Panc1 (cell line): ENCODE measurements around the gene FAM209B. TPM values are rescaled to one million over a fixed set of nuclear protein-coding genes. Genes with fewer than 3 reads are reported as not detected.

Experiments
- ATAC-seq: fragments of 200-7000 bp; cut with Tn5 transposase; 2 replicates; pipeline ENCODE4 v1.9.1; 2020; ENCODE audit warnings: mild to moderate bottlenecking, moderate library complexity
- BruUV-seq: library from RNA; stranded (reverse); fragments of 400-500 nt; replicated peaks from 2 replicates; lab custom pipeline; 2021; lab: Mats Ljungman, UMichigan
- CTCF ChIA-PET: fragments of 300-600 bp; sonication (Branson Sonifier 250); formaldehyde crosslinking; loops from one replicate; lab custom pipeline; 2022; ENCODE audit warnings: antibody characterized with exemption; lab: Charles Lee
- POLR2A ChIA-PET: fragments of 300-600 bp; sonication (Branson Sonifier 250); formaldehyde crosslinking; loops from one replicate; lab custom pipeline; 2022; ENCODE audit warnings: antibody characterized with exemption; lab: Charles Lee
- DNase-seq: peaks from one replicate; pipeline ENCODE4 v3.0.0-alpha.2; 2010; ENCODE audit warnings: low read depth, low spot score
- H3K27ac ChIP-seq: 2 replicates; pipeline ENCODE4 v1.5.1; 2011; ENCODE audit warnings: mild to moderate bottlenecking, low read length, inconsistent platforms
- H3K27me3 ChIP-seq: fragments of 200-500 bp; sonication (Bioruptor generic); 2 replicates; pipeline ENCODE4 v1.6.0; 2014; ENCODE audit warnings: low read length, inconsistent platforms; ENCODE audit not compliant: control insufficient read depth, insufficient read depth
- H3K36me3 ChIP-seq: fragments of 200-500 bp; sonication (Bioruptor generic); 2 replicates; pipeline ENCODE4 v1.5.1; 2014; ENCODE audit warnings: inconsistent platforms, mild to moderate bottlenecking, low read length, moderate library complexity; ENCODE audit not compliant: control insufficient read depth, insufficient read depth
- H3K4me1 ChIP-seq: 2 replicates; pipeline ENCODE4 v1.5.1; 2011; ENCODE audit warnings: inconsistent platforms, mild to moderate bottlenecking, low read length, moderate library complexity; ENCODE audit not compliant: control insufficient read depth, insufficient read depth
- H3K4me3 ChIP-seq, 2 experiments: 2 replicates each; pipeline ENCODE4 v1.5.1; 2011 to 2012; ENCODE audit warnings: low read depth in 2 of 2, low read length in 2 of 2, mild to moderate bottlenecking in 2 of 2, inconsistent platforms in 1 of 2, moderate library complexity in 1 of 2
- H3K9me3 ChIP-seq: fragments of 200-500 bp; sonication (Bioruptor generic); 2 replicates; pipeline ENCODE4 v1.5.1; 2014; ENCODE audit warnings: low read depth, mild to moderate bottlenecking, inconsistent platforms, low read length, moderate library complexity; ENCODE audit not compliant: control insufficient read depth, insufficient read depth
- POLR2AphosphoS5 ChIP-seq: IDR thresholded peaks from 2 replicates; pipeline ENCODE4 v1.6.1; 2012; ENCODE audit warnings: mild to moderate bottlenecking, low read depth, low read length, moderate library complexity
- SIN3A ChIP-seq: IDR thresholded peaks from 2 replicates; pipeline ENCODE4 v1.6.1; 2012; ENCODE audit warnings: low read depth, mild to moderate bottlenecking, low read length, moderate library complexity, borderline replicate concordance; ENCODE audit not compliant: insufficient read depth
- TCF7L2 ChIP-seq: IDR thresholded peaks from 2 replicates; pipeline ENCODE4 v1.6.1; 2011; ENCODE audit warnings: mild to moderate bottlenecking, low read depth, low read length, inconsistent platforms
- in situ Hi-C: cut with HindIII; loops from 2 replicates; pipeline ENCODE4 v1.10.0; 2016; ENCODE audit warnings: low sequenced_read_pairs, low pct_unique_long_range_greater_than_20kb
- intact Hi-C: fragments of 100-400 bp; cut with micrococcal nuclease; formaldehyde crosslinking; loops from one replicate; pipeline ENCODE4 v1.10.0; 2022; ENCODE audit not compliant: unreplicated experiment
- total RNA-seq: library from RNA; stranded (reverse); gene quantifications from one replicate; pipeline ENCODE4 v1.2.1, GENCODE V29; 2021; ENCODE audit not compliant: unreplicated experiment
- TF ChIP-seq, protein P1 (sequence below): fragments of 450-650 bp; IDR thresholded peaks from 2 replicates; pipeline ENCODE4 v1.5.1; 2017; ENCODE audit warnings: mild to moderate bottlenecking
- TF ChIP-seq, protein P2 (sequence below), 2 experiments: IDR thresholded peaks; 2 replicates each; pipeline ENCODE4 v1.6.1; 2011 to 2012; ENCODE audit warnings: low read depth in 2 of 2, control low read depth in 1 of 2, low read length in 1 of 2, mild to moderate bottlenecking in 1 of 2, moderate library complexity in 1 of 2; ENCODE audit not compliant: insufficient read depth in 1 of 2

Gene FAM209B
- total RNA-seq, 1 experiment from 2014 or later = not detected

DNA sequence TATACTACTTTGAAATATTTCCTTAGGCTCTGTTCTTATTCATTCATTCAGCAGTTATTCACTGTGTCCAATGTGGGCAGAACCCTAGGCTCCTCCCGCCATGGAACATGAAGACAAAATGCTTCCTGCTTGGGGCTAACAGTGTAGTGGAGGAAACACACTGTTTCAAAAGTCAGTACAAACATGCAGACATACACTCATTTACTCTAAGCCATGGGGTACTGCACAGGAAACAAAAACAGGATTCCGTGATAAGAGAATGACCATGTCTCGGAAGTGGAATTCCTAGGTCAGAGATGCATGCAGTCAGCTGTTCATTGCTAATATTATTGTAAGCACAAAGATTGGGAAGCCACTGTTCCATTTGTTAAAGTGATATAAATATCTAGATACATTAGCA, 26.9 kb upstream of the FAM209B start:
- Histone ChIP-seq H3K9me3 (no peaks in the 10 kb centered on the region), H3K36me3 (no peaks in the 10 kb centered on the region; the same call in 1 of the 2 replicates), H3K27ac (no peak overlapping the region), H3K27me3 (no peaks in the 10 kb centered on the region), H3K4me3 (no peak overlapping the region), H3K4me1 (no peaks in the 10 kb centered on the region)
- in situ Hi-C loops = no loop called here
- intact Hi-C loops = no loop called here
- ChIA-PET CTCF (no interaction called here), POLR2A (no interaction called here)
- TF ChIP-seq POLR2AphosphoS5 = no peak
- TF ChIP-seq, protein P1, sequence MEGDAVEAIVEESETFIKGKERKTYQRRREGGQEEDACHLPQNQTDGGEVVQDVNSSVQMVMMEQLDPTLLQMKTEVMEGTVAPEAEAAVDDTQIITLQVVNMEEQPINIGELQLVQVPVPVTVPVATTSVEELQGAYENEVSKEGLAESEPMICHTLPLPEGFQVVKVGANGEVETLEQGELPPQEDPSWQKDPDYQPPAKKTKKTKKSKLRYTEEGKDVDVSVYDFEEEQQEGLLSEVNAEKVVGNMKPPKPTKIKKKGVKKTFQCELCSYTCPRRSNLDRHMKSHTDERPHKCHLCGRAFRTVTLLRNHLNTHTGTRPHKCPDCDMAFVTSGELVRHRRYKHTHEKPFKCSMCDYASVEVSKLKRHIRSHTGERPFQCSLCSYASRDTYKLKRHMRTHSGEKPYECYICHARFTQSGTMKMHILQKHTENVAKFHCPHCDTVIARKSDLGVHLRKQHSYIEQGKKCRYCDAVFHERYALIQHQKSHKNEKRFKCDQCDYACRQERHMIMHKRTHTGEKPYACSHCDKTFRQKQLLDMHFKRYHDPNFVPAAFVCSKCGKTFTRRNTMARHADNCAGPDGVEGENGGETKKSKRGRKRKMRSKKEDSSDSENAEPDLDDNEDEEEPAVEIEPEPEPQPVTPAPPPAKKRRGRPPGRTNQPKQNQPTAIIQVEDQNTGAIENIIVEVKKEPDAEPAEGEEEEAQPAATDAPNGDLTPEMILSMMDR = no peak
- TF ChIP-seq TCF7L2 = no peak
- no peak for TF ChIP-seq SIN3A
- TF ChIP-seq, protein P2, sequence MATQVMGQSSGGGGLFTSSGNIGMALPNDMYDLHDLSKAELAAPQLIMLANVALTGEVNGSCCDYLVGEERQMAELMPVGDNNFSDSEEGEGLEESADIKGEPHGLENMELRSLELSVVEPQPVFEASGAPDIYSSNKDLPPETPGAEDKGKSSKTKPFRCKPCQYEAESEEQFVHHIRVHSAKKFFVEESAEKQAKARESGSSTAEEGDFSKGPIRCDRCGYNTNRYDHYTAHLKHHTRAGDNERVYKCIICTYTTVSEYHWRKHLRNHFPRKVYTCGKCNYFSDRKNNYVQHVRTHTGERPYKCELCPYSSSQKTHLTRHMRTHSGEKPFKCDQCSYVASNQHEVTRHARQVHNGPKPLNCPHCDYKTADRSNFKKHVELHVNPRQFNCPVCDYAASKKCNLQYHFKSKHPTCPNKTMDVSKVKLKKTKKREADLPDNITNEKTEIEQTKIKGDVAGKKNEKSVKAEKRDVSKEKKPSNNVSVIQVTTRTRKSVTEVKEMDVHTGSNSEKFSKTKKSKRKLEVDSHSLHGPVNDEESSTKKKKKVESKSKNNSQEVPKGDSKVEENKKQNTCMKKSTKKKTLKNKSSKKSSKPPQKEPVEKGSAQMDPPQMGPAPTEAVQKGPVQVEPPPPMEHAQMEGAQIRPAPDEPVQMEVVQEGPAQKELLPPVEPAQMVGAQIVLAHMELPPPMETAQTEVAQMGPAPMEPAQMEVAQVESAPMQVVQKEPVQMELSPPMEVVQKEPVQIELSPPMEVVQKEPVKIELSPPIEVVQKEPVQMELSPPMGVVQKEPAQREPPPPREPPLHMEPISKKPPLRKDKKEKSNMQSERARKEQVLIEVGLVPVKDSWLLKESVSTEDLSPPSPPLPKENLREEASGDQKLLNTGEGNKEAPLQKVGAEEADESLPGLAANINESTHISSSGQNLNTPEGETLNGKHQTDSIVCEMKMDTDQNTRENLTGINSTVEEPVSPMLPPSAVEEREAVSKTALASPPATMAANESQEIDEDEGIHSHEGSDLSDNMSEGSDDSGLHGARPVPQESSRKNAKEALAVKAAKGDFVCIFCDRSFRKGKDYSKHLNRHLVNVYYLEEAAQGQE (IDR thresholded peaks at IDR 0.05; ENCODE audit: insufficient read depth in 1 of 2, low read depth in 2 of 2, low read length in 1 of 2) = no peak
- ATAC-seq = no peak
- no TSS peak for BruUV-seq
- no peak for DNase-seq

DNA sequence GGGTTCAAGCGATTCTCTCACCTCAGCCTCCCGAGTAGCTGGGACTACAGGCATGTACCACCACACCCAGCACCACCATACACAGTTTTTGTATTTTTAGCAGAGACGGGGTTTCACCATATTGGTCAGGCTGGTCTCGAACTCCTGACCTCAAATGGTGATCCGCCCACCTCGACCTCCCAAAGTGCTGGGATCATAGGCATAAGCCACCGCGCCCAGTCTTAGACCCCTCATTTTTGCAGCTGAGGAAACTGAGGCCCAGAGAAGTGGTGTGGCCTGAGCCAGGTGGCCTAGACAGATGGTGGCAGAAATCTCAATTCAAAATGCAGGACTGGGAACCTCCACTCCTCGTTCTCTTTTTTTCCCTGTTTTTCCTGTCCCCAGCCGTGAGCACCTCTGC, 21.1 kb upstream of the FAM209B start:
- TF ChIP-seq, protein P1 = no peak
- in situ Hi-C loops (no loop called here), intact Hi-C loops (no loop called here)
- ChIA-PET POLR2A (no interaction called here), CTCF (no interaction called here)
- Histone ChIP-seq H3K27ac (no peak overlapping the region), H3K4me3 (no peak overlapping the region), H3K36me3 (no peaks in the 10 kb centered on the region; the same call in none of the 2 replicates), H3K27me3 (no peaks in the 10 kb centered on the region), H3K4me1 (no peaks in the 10 kb centered on the region), H3K9me3 (no peaks in the 10 kb centered on the region)
- DNase-seq (no peak), ATAC-seq (no peak)
- no TSS peak for BruUV-seq
